WI38 (cell line): Measurements from ENCODE around the gene RIMS3.
A peak's percentile ranks its signal among the peaks of the same experiment; 100 is the strongest.

ENCODE experiments used
- H3K4me3 ChIP-seq: 2 replicates; pipeline ENCODE4 v1.5.1; 2011; ENCODE audit warnings: low read depth, mild to moderate bottlenecking, control low read depth, low read length
- TF ChIP-seq, protein P1 (sequence below): IDR thresholded peaks from 2 replicates; pipeline ENCODE4 v1.5.1; 2012; ENCODE audit warnings: low read depth, mild to moderate bottlenecking, control low read depth, low read length

Gene RIMS3

DNA sequence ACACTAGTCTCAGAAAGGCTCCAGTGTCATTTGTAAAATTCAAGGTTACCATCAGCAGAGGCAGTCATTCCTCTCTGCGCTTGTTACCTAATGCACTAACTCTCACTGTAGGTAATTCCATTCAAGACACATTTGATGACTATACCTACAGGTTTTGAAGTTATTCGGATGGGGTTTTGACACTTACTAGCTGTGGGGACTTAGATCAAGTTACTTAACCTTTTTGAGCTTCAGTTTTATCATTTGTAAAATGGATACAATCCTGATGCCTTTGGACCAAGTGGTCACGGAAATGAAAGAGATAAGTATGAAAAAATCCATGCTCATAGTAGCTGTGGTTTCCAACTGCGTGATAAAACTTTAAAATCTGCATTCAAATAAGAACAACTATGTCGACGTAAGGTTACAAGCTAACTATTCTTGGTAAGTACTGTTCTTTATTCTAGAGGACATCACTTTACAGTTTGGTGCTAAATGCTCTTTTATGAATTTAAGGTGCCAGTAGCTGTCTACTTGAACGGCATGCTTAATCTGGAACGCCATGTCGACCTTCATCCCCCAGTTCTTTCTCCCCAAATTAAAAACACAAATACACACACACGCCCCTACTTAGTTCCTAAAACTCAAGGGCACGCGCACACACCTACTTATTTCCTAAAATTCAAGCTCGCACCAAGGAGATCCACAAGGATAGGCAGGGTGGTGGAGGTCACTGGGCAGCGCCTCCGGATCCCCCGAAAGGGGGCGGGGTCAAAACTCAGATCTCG, 25.5 kb upstream of the RIMS3 start:
- TF ChIP-seq, protein P1, sequence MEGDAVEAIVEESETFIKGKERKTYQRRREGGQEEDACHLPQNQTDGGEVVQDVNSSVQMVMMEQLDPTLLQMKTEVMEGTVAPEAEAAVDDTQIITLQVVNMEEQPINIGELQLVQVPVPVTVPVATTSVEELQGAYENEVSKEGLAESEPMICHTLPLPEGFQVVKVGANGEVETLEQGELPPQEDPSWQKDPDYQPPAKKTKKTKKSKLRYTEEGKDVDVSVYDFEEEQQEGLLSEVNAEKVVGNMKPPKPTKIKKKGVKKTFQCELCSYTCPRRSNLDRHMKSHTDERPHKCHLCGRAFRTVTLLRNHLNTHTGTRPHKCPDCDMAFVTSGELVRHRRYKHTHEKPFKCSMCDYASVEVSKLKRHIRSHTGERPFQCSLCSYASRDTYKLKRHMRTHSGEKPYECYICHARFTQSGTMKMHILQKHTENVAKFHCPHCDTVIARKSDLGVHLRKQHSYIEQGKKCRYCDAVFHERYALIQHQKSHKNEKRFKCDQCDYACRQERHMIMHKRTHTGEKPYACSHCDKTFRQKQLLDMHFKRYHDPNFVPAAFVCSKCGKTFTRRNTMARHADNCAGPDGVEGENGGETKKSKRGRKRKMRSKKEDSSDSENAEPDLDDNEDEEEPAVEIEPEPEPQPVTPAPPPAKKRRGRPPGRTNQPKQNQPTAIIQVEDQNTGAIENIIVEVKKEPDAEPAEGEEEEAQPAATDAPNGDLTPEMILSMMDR, result no peak
- H3K4me3 ChIP-seq, result peak overlapping the region; percentile 86

DNA sequence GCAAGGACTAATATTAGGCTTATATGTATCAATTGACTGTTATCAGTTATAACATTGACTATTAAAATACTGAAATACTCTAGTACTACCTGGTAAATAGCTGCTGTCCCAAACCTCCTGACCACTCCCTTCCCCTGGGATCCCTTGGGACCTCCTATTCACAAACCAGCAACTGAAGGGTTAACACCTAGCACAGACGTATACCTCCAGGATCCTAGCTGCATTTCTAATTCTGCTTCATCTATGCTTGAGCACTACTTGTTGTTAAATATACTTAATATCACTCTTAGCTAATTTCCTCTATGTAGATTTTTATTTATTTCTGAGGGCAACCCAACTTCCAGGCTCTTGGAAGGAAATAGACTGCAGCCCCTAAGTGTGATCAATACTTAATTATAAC, 24.3 kb upstream of the RIMS3 start:
- TF ChIP-seq, protein P1, result no peak
- no peak overlapping the region for H3K4me3 ChIP-seq

DNA sequence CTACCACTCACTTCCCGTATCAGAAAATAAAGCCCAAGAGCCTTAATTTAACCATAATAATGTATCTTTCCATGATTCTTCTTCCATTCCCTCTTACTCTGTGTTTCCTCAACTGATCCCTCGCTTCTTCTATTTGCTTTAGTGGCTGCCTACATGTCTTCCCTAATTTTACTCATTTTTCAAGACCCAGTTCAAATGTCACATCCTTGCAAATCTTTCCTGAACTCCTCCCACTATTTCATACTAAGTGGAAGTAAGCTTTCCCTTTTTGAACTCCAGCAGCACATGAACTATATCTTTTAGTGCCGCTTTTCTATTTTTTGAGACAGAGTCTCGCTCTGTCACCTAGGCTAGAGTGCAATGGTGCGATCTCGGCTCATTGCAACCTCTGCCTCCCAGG, 22.2 kb upstream of the RIMS3 start:
- H3K4me3 ChIP-seq, result no peak overlapping the region
- TF ChIP-seq, protein P1, result no peak

DNA sequence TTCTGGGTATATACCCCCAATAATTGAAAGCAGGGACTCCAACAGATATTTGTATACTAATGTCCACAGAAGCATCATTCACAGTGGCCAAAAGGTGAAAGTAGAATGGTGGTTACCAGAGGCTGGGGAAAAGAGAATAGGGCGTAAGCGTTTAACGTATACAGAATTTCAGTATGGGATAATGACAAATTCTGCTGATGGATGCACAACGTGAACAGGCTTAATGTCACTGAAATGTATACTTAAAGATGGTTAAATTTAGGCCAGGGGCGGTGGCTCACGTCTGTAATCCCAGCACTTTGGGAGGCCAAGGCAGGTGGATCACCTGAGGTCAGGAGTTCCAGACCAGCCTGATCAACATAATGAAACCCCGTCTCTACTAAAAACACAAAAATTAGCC, 21.6 kb upstream of the RIMS3 start:
- TF ChIP-seq, protein P1, result no peak

DNA sequence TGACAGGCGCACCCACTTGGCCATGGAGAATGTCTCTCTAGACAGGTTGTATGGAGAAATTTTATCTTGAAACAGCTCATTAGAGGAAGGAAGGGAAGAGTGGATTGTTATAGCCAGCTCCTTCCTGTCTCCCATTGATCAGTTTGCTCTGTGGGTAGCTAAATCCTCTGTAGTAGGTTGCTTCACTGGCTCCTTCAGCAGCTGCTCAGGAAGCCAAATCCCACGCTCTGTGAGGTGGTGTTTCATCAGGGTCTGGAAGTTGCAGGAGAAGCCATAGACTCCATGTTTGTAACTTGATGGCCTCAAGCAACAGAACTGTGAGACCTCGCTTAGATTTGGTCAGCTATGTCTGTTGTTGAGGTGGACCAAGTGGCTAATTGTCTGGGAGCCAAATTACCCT, 19.2 kb upstream of the RIMS3 start:
- TF ChIP-seq, protein P1, result no peak
- no peak overlapping the region for H3K4me3 ChIP-seq

More for the DNA sequence above, 21.6 kb upstream of the RIMS3 start:
- no peak overlapping the region for H3K4me3 ChIP-seq

DNA sequence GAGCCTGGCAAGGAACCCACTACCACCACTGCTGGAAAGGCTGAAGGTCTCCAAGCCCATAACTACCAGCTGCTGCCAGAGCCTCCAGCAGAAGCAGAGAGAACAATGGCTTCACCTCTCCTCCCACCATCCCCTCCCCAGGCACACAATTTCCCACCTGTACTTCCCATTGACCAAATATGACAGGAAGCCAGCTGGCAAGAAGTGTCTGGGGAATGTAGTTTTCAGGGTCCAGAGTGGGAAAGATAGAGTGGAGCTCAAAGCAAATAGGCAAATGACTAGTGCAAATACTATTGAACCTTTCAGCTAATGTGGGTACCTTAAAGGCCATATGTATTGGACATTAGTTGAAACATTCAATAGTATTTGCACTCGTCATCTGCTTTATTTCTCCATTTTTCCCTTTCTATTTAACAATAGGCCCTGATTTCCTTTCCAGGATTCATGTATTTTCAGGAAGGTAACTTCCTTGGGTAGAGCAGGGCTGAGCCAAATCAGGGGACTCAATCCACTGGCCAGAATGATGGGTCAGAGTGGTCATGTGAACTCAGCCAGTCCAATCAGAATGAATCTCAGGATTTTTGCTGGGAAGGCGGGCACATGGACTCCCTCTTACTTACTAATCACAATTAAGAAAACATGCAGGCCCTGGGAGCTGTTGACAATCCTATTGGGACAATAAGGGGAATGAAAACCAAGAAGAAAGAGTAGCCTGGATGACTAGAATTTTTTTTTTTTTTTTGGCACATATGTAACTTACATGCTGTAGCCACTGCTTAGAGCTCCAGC, 13.9 kb upstream of the RIMS3 start:
- no peak overlapping the region for H3K4me3 ChIP-seq
- TF ChIP-seq, protein P1, result no peak

DNA sequence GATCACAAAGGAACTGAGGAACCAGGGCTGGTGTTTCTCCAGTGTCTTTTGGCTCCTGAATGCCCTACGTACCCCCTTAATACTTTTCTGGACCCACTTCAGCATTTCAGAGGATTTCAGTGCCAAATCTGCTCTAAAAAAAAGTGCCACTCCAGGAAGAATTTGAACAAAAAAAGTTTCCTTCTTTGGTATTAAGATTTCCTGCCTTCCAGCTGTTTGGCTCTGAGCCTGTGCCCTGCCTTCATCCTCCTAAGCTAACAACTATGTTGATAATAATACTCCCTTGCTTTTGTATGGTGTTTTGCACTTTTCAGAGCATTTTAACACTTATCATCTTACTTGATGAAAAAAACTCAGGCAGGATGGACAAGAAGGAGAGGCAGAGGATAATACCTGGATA, 11.0 kb upstream of the RIMS3 start:
- no peak overlapping the region for H3K4me3 ChIP-seq

More for the DNA sequence above, 11.0 kb upstream of the RIMS3 start:
- TF ChIP-seq, protein P1, result no peak
